HG02970 (cell line): Measurements from ENCODE around the gene ST8SIA4.

Experiments used
- ATAC-seq: cut with Tn5 transposase; IDR thresholded peaks from one replicate; pipeline ENCODE4 v1.9.1; 2021; ENCODE audit warnings: mild to moderate bottlenecking, moderate library complexity, moderate number of reproducible peaks; ENCODE audit not compliant: unreplicated experiment, low FRiP score

The ST8SIA4 gene

DNA sequence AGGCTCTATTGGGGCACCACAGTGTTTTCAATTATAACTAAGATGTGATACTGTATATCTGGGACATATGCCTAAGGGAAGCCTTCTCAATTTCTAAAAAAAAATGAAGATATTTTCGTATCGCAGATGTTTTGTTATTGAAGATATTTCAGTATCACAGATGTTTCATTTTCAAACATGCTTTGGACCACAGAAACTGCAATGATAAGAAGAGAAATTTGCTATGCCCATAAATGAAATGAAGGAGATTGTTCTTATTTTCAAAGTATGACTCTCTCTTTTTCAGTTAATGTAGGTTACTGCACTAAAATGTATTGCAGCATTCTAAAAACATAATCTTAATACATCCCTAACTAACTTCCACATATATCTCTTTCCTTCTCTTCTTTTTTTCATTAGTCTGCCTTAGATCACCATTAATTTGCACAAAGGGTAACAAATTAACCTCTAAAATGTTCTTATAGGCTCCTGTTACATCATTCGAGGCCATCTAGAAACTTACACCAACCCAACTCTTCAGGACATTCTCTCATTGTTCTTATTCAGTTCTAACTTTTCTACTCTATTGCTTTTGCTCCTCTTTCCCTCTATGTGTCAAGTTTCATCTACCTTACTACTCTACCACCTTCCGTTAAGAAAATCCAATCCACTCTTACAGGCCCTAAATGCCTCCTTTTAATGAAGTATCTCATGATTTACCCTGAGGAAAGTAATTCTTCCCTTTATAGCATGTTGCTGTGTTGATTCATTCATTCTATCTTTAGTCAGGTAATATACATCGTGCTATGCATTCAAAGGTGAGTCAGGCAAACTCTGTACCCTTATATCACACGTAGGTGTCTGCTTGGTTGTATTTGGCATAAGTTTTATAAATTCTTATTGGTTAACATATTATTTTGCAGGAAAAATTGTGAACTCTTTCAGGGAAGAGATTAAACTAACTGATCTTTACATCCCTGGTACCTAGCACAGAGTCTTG is 70.5 kb downstream of the ST8SIA4 start:
- ATAC-seq = no peak

DNA sequence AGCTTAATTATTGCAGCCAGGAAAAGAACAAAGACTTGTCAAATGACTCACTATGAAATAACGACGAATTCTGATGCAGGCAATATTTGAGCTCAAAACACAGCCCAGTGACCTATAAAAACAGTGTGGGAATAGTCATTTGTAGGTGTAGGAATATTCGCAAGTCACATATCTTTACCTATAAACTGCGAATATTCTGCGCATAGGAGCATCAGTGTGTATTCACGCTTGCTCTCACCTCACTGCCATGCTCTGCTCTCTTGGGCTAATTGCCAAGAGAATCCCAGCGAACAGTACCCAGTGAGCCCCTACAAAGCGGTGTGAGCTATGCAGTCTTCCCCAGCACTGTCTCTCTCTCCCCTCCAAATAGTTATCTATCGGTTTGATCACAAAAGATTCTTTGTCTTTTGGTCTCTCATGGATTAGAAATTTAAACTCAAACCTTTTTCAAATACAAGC is 74.2 kb downstream of the ST8SIA4 start:
- ATAC-seq = no peak

DNA sequence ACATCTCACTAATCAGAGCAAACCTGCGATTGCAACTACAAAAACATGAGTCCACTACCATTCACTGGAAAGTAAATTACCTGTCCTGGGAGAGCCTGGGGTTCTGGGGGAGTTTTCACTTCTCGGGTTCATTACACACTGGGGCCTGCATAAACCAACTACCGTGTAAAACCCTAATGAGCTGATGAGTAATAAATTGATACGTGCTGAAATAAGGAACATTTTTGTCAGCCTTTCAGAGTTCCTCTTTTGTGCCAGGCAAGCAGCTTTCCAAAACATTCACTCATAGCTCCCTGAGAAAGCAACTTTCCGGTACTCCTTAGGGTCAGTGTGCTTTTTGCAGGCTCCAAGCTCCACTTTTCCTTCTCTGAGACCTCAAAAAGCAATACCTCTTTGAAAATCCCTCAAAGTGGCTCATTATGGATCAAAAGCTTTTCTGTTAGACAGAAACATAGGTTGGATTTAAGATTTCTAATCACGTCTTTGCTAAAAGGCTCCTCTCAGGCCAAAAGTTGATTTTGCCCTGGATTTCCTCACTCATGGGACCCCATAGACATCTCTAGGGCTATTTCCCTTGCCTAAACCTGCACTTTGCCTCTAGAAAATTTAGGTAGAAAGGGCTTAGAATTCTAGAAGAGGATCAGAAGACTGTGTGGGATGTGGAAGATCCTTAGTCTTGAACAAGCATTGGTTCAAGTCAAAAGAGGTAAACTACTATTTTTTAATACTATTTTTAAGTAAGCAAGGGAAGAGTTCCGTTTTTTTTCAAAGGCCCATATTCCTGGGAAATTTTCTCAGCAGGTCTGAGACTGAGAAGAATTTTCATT is 74.8 kb downstream of the ST8SIA4 start:
- no peak for ATAC-seq

DNA sequence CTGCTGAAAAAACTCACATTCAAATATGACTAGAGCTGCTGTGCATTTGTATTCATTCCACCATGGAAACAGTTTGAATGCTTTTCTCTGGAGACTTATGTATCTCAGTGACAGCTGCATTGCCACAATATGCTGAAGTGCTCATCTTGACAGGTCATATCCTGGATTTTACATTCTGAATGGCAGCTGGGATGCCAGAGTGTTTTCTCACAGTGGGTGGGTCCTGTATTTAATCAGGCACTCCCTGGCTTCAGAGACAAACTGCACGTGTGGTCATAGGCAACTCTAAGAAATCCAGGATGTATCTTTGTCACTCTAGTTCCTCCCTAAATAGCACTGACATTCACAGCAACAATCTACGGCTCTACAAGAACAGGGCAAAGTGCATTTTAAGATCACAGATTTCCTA is 75.6 kb downstream of the ST8SIA4 start:
- ATAC-seq = no peak

DNA sequence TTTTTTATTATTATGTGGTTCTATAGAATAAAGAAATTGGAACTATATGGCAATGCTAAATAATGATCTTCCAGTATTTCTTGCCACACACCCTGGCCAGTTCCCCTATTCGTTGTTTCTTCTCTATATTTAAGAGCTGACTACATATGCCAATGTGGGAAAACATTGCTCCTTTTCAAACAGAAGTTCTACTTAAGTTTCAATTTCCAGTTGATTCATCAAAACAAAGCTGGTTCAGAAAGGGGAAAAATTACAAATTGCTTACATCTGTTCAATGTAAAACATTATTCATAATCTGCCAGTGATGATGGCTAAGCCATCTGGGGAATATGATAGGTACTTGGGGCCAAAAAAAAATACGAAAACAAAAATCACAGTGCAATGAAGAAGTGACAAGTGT is 76.9 kb downstream of the ST8SIA4 start:
- no peak for ATAC-seq

DNA sequence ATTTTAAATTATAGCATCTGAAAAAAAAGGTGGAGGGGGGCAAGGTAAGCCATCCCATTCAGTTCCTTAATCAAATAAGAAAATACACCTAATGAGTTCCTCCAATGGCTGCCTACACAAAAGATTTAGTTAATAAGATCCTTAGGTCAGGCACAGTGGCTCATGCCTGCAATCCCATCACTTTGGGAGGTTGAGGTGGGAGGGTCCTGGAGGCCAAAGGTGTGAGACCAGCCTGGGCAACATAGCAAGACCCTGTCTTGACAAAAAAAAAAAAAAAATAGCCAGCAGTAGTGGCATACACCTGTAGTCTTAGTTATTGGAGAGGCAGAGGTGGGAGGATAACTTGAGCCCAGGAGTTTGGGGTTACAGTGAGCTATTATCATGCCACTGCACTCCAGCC is 78.4 kb downstream of the ST8SIA4 start:
- no peak for ATAC-seq

DNA sequence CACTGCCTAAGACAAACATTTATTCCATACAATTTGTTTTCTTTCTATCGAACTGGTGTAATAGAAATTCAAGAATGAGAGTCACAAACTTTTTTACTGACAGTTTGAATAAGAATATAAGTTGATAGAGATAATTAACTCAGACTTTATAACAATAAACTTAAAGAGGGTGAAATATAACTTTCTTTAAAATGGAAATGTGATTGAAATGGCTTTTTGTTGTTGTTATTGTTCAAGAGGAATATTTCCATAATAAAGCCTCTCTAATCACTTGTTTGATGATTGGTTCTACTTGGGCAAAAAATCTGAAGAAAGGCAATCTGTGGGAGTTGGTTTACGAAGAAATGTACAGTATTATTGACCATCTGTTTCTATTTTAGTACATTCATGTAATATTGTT is 79.3 kb downstream of the ST8SIA4 start:
- no peak for ATAC-seq

DNA sequence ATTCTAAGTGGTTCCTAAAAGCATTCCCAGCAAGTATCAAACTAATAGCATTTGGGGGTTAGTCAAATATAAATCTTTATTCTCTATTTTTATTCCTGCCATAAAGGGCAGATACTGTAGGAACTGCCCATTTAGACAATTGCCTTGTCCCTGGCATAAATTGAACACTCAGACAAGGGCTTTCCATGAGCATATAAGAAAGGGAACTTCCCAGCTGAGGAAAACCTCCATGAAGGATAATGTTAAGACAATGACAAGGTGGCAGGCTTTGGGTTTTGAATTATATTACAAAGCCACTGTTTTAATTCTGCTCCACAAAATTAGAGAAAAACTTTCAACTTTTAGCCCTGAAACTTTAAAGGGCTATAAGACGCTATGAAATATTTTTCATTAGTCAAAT is 81.3 kb downstream of the ST8SIA4 start:
- no peak for ATAC-seq

DNA sequence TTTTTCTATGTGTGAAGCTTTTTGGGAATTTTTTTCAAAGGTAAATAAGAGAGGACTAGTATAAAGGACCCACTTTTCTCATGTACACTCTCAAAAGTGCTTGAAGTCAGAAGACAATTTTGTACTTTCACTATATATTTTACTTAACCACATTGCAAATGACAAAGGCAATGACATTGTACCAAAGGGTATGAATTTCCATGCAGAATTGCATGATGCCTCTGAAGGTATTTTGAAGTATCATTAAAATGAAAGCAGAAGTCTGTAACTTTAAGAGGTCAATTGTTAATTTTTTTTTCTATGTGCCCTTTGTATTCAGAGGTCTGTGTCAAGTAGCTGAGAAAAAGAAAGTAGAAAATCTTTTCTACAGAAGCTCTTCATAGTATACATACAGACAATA is 84.7 kb downstream of the ST8SIA4 start:
- ATAC-seq = no peak

DNA sequence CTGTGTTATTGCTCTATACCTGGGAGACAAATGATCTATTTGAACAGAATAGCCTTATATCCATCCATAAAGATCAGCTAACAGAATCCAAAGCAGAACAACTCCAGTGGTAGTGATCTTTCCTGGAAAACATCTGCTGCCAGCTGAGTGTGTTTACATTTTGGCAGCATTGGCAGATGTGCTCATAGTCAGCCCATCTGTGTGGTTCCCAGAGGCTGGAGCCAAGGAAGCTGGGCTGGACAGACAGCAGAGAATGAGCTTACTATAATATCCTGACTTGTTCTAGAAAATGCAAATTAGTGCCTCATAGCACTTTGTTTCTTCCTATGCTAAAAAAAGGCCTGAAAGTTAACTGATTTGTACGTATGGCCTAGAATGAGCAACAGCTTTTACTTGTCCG is 99.7 kb downstream of the ST8SIA4 start:
- ATAC-seq = no peak

DNA sequence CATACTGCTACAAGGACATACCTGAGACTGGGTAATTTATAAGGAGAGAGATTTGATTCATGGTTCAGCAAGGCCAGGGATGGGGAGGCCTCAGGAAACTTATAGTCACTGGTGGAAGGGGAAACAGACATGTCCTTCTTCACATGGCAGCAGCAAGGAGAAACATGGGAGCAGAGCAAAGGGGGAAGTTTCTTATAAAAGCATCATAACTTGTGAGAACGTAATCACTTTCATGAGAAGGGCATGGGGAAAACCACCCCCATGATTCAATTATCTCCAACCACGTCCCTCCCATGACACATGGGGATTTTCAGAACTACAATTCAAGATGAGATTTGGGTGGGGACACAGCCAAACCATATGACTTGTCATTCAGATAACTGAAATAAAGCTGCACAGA is 100.9 kb downstream of the ST8SIA4 start:
- ATAC-seq = no peak

DNA sequence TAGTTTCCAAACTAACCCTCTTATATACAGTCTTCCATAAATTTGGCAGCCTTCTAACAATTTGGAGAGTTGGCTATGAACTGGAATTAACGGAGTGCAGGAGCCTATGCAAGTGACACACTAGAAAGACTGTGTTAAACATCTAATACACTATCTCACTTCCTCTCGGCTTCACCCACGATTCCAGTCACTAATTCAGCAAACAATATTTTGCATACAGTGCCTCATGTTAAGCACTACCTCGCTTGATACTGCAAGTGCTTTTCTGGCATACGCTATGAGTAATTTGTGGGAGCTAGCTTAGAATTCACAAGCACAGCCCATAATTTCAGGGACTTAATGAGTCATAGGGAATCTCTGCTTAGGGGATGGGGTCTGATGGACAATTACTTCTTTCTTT is 102.5 kb downstream of the ST8SIA4 start:
- ATAC-seq = no peak

DNA sequence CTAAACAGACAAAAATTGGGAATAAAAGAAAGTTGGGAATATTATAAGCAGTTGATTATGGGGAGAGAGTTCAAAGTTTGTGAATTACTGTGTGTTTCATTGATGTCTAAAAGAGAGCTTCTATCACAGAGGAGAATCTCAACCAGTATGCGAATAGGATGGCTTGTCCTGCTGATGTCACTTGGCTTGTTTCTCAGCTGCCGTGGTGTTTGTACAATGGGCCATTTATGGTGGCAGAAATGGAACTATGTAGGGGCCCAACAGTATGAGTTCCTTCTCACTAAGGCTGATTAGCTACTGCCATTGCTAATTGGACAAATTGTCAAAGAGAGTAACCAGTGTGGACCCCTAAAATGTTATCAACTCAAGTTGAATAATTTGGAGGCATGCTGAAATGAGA is 103.9 kb downstream of the ST8SIA4 start:
- no peak for ATAC-seq

DNA sequence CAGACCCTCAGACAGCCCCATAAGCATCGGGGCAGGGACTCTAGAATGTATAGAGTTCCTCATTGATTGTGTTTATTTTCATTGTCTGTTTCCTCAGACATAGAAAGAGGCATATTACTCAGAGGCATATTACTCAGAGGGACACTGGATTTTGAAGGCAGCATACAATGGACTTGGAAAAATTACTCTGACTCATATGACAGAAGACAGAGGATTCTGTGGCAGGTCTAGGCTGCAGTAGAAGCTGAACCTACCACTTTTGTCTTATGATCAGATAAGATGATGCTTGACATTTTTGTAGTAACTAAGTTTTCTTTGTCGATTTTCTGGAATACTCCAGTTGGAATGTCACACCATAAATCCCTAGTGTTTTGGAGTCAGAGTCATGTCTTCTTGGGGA is 105.2 kb downstream of the ST8SIA4 start:
- no peak for ATAC-seq

DNA sequence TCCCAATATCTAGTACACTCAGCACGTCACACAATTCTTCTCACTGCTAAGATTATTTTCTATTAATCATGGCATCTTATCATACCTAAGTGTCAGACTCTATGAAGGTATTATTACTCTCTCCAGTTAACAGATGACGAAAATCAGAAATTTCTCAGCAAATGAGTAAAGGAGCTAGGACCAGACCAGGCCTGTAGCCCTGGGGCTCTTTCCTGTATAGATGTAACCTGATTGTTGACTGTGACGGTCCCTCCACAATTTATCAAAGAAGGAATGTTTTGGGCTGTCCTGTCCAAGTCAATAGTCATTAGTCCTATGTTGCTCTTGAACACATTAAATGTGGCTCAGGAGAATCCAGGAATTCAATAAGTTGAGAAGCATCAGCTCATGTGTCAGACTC is 106.2 kb downstream of the ST8SIA4 start:
- ATAC-seq = no peak

DNA sequence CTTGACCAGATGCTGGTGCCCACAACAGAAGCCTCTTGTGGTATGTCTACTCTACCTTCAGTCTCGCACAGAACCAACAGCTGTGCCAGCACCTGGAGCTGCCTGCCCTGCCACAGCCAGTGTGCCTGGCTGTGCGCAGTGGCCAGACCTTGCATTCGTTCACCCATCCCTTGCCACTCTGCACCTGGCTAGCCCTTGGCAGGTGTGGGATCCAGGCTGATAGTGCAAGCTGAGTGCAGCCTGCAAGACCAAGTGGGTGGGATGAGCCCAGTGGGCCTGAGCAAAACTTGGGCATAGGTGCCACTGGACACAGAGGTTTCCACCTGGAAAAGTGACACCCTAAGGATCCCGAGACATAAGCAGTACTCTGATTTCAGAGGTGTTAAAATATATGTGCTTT is 108.2 kb downstream of the ST8SIA4 start:
- no peak for ATAC-seq

DNA sequence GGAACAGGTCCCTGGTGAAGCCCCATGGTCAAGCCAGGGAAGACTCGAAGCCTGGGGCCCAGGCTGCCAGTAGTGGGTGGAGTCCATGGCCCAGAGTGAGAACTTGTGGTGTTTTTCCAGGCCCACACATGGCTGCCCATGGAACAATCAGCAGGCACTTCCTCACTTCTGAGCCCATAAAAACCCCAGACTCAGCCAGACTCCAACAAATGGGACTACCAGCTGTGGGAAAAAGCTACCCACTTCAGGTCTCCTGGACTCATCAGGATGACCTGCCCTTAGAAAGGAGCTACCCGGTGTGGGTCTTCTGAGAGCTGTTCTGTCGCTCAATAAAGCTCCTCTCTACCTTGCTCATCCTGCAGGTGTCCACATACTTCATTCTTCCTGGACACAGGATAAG is 108.9 kb downstream of the ST8SIA4 start:
- no peak for ATAC-seq

DNA sequence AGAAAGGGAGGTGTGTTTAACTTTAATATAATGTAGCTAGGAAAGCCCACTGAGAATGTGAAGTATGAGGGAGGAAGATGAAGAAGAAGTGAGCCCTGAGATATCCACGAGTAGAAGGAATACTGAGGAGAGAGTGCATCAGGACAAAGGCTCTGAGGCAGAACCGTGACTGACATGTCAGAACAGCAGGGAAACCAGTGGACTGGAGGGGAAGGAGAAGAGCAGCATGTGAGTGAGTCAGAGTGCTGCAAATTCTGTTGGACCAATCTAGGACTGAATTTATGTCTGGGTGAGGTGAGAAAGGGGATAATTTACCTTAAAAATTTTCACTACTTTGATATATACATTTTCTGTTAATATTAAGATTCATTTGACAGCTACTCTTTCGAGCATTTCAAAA is 110.3 kb downstream of the ST8SIA4 start:
- ATAC-seq = no peak

DNA sequence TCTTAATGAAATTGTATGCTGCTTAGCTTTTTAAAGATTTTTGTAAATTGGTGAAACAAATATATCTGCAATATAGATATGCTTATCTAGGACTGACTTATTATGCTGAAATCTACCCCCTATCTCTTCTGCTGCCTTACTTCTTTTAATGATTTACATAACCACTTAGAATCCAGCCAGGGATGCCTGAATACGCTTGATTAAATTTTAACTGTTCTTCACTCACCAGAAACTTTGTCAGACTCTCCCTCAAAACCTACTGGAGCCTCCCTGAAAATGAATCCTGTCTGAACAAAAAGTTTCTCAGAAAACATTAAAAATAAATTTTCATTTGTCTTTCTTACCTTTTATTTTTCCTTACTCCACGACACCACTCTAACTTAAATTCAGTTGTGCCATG is 111.7 kb downstream of the ST8SIA4 start:
- no peak for ATAC-seq

DNA sequence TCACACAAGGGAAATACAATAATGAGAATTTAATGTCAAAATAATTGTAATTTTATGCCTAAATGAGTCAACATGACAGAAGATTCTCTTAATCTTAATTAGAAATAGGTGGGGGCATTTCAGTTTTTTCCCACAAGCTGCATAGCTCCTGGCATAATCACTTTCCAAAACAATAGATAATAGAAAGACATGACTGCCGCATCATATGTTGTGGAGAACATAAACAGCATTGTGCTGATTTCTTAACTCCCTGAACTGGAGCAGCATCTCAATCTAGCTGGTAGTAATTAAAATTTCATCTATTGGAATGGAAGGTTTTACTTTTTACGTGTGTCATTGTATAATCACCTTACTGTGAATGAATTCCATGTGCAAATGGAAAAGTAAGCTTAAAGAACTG is 112.1 kb downstream of the ST8SIA4 start:
- no peak for ATAC-seq

DNA sequence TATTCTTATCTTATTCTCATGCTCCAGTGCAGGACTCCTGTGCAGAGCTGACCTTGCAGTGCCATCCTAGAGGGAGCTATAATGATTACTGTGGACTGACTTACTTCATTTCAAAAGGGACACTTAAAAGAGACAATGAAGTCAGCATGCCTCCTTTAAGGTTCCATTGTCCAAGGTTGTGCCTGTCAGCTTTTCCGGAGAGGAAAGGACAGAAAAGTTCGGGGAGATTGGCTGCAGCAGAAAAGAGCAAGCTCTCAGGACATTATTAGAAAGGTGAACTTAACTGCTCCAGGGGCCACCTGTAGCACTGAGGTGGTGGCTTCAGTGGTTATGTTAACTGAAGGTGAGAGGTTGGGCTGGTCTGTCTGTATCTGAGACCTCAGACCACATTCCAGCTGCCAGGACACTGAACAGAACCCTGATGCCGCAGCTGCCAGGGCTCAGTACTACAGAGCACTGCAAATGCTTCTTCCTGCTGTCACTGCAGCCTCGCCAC is 112.9 kb downstream of the ST8SIA4 start:
- ATAC-seq = peak; percentile 69
